ENCODE data around the gene NDUFS7.
"Not testable (repeated sequence)": the region's sequence is repeated elsewhere in the genome, so short reads cannot be mapped to it uniquely, and the experiment has no call there.

Gene NDUFS7

DNA sequence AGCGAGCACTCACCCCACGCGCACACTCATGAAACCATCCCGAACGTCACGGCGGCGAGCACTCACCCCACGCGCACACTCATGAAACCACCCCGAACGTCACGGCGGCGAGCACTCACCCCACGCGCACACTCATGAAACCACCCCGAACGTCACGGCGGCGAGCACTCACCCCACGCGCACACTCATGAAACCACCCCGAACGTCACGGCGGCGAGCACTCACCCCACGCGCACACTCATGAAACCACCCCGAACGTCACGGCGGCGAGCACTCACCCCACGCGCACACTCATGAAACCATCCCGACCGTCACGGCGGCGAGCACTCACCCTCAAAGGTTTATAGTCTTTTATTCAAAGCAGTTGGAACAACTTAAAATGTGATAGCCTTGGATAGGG lies 36.4 kb downstream of the NDUFS7 start:
- DNase-seq, result not testable (repeated sequence)

DNA sequence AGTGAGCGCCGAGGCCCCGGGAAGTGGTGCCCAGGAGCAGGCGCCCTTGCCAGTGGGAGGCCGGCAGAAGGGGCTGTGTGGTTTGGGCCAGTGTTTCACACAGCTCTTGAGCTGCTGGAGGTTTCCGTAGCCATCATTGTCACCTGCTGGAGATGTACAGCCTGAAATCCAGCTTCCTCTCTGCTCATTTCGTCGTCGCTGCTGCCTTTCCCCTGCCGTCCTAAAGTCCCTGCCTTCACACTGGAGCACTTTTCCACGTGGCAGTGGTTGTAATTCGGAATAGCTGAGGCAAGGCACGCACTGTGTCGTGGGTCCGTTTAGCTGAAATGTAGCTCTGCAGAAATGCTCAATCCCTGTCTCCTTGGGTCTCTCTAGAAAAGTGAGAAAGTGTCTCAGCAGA lies 36.9 kb downstream of the NDUFS7 start:
- DNase-seq, result no peak

DNA sequence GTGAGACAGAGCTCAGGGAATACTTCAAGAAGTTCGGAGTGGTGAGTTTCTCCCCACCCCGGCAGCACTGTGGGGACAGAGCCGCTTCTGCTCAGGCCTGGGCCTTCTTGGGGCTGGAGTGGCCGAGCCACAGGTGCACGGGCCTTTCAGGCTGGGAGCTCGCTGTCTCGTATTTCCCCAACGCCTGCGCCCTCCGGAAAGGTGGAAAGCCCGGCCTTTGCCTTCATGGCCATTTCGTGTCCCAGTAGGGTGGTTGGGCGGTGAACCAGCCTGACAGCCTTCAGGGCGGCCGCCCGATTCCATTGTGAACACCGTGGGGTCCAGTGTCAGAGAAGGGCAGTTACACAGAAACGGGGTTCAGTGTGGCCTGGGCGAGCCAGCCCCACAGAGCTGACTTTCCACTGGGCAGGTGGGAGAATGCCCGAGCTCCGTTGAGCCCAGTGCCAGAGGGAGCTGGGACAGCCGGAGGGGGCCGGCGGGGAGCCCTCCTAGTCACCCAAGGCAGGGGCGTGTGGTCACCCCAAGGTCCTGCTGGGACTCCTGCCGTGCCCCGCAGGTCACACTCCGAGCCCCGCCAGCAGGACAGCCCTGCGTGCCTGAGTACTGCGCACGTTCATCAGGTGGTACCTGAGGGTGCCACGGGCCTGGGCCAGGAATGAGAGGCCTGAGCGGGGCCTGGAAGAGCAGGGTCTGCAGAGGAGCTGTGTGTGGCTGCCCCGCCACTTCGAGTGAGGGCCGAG lies 37.7 kb downstream of the NDUFS7 start:
- no peak for DNase-seq

DNA sequence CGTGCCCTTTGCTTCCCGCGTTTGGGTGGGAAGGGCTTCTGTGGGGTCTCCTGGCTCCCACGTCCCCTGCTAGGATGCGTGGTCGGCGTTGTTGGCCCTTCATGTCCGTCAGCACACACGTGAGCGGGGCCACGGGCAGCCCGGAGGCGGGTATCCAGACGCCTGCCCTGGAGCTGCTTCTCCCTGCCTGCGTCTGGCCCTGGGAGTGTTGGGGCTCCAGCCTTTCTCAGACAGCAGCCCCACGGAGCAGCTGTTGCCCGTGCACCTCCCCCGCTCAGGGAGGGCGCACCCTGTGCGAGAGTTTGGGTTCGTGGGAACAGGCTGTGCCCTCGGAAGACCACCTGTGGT lies 38.2 kb downstream of the NDUFS7 start:
- no peak for DNase-seq

DNA sequence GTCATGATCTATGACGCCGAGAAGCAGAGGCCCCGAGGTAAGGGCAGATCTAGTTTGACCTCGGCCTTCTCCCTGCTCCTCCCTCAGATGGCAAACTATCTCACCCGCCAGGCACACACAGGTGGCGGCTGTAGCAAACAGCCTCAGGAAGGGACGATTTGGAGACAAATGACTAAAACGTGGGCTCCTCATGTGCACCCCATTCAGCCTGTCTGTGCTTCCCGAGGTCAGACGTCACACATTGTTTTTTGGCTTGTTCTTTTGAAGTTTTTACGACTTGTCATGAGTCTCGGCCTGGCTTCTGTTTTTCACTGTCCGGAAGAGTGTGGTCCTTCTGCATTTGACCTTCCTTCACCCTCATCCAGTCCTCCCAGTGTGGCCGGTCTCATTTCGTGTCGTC lies 38.7 kb downstream of the NDUFS7 start:
- no peak for DNase-seq

DNA sequence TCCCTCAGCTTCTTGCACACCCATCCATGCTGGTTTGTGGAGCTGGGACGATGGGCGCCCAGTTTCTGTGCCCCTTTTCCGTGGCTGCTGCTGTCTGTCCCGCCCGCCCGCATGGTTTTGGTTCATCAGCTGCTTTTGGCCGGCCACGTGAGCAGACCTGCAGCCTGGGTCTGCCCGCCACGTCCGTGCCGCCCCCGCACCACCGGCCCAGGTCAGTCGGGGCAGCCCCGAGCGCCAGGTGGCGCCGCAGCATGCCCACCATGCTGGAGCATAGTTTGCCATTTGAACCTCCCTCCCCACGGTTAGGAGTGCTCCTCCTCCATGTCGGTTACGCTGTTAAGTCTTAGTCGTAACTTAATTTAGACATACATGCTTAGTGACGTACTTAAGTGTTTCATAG lies 39.2 kb downstream of the NDUFS7 start:
- no peak for DNase-seq

DNA sequence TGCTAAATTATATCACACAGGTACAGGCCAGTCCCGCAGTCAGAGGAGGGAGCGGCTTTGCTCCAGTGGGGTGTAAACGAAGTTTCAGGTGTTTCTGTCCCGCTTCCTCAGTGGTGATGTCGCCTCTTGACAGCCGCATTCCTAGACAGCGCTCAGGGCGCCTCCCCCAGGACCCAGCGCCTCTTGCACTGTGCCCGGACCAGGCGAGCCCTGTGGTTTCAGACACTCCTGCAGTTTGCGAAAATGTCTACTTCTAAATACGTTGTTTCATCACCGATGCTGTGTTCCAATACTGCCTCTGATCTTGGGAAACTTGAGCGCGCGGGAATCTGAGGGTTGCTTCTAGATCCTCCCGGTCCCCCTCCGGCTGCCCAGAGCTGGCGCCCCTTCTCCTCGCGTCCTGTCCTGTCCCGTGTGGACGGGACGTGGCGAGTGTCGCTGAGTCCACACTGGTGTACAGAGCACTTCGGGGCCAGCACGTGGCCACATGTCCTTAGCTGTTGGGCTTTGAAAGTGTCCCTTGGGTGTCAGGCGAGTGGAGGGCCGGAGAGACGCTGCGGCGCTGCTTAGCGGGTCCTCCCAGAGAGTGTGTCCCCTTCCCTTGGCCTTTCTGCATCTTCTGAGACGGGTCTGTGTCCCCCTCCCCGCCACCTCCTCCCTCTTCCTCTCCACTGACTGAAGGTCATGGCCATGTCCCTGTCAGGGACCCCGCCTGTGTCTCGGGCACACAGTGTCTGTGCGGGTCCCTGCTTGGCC lies 39.9 kb downstream of the NDUFS7 start:
- no peak for DNase-seq

DNA sequence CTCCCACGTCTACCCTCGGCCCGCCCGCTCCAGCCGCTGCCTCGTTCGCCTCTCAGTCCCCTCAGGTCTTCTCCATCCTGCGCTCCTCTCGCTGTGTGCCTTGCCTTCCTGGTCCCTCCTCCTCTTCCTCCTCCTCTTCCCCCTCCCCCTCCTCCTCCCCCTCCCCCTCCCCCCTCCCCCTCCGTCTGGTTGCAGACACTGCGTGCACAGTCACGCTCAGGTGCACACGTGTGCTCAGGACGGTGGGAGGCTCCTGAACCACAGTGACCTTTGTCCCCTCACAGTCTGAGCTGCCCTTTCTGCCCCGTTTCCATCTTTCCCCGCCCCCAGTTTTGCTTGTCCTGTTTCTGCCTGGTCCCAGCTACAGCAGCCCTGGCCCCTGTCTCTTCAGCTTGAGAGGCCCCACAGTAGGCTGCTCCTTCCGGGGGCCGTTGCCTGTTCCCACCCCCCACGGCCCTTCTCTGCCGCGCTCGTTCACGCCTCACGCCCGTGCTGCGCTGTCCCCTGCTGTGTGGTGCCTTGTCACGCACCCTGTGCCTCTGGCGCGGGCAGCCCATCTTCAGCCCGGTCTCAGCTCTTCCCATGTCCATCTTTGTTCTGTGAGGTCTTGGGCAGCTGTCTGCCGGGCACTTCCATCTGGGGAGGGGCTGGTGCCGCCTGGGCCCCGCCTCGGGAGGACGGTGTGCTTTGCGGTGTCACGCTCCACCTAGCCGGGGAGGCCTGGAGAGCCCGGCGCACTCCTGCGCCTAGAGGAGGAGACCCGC lies 40.7 kb downstream of the NDUFS7 start:
- DNase-seq, result no peak

DNA sequence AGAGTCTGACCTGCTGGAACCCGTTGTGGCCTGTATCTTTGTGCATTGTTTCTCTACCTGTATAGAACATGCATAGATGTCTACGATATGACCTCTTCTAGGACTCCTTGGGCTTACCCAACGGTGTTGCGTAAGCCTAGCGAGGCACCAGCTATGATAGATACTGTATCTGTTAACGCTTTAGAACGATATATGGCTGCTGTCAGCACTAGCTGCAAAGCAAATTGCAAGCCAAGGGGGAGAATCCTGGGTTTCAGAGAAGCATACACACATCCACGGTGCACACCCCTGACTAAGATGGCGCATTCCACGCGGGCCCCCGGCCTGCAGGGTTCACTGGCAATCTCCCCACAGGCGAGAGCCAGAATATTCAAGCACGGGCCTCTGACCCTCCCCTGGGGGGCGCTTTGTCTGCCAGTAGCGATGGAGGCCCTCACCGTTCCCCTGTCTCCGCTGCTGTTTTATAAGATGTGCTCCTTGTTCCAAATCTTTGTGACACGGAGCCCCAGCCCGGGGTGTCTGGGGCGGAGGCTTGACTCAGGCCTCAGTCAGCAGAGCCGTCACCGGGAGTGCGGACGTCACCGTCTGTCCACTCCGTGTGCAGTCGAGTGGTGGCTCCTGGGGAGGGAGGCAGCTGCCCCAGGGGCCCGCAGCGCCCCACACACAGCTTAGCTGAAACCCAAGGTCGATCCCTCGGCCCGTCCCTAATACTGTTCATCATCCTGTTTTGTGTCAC lies 41.6 kb downstream of the NDUFS7 start:
- DNase-seq, result no peak

DNA sequence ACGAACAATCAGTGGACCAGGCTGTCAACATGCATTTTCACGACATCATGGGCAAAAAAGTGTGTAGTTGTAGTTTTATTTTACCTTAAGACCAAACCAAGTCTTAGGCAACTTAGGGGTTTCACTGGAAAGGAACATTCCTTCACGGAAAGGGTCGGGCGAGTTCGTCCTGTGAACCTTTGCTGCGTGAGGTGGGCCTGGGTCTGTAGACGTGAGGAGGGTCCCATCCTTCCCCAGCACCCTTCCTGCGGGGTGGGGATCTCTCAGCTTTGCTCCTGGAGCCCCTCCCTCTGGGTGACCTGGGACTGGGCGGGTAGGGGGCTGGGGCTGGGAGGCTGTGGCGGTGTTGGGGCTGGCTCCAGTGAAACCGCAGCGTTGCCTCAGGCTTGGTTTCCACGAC lies 42.2 kb downstream of the NDUFS7 start:
- DNase-seq, result no peak

DNA sequence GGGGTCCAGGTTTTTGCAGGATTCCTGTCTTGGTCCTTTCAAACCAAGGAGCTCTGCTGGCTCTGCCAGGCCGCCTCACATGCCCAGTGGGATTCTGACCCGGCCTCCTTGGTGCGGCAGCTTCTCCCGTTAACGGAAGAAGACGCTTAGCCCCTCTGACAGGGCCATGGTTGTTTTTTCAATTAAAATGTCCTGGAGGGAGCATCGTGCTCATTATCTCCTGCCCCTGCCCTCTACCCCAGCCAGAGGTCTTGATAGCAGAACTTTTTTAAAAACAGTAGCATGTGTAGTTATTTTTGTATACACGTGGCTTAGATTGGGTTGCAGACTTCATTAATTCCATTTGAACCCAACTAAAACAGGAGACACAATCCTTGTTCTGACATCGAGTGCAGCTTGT lies 43.0 kb downstream of the NDUFS7 start:
- no peak for DNase-seq

DNA sequence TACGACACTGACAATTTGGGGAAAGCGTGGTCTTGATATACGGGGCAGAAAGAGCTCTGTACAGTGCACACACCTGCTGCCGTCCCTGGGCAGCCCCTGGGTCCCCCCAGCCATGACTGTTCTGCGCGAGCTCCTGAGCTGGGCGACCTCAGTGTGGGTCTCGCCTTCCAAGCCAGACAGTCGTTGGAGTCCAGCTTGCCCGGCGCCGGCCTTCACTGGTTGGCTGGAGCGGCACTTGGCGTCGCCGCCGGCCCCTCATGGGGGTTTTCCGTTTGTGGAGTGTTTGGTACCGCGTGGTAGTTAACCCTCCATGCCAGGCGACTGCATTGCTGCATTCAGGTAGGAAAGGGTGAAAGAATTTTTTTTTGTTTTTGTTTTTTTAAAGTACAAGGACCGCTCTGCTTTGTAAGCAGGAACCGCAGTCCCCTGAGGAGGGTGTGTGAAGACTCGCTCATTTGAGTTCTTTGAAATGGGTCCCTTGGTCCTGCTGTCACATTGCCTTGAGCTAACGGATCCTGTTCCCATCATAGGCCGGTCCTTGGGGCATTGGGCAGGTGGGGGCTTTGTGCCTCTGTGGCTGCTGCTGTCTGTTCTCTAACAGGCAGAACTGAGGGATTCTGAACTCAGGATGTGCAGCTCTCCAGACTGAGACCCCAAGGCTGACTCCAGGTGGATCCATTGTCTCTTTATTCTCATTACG lies 43.7 kb downstream of the NDUFS7 start:
- no peak for DNase-seq

DNA sequence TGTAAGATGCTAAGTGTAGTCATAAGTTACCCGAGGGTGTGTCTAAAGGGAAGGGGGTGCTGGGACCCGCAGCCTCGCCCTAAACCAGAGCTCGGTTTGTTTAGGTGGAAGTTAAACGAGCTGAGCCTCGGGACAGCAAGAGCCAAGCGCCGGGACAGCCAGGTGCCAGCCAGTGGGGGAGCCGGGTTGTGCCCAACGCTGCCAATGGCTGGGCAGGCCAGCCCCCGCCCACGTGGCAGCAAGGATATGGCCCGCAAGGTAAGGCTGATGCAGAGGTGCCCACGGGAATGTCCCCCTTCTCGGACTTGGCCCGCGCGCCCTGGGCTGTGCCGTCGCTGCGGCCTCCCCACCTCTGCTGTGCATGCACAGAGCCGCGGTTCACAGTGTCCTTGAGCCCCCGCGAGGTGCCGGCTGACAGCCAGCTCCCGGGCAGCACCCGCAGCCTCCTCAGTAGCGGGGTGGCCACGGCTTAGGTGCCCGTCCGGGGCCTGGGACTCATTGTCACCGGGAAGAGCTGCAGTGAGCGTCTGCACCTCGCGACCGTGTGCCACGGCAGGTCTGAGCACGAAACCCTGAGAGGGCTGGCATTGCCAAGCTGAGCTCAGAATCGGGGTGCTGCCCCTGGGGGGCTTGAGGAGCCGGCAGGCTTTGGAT lies 45.2 kb downstream of the NDUFS7 start:
- no peak for DNase-seq

DNA sequence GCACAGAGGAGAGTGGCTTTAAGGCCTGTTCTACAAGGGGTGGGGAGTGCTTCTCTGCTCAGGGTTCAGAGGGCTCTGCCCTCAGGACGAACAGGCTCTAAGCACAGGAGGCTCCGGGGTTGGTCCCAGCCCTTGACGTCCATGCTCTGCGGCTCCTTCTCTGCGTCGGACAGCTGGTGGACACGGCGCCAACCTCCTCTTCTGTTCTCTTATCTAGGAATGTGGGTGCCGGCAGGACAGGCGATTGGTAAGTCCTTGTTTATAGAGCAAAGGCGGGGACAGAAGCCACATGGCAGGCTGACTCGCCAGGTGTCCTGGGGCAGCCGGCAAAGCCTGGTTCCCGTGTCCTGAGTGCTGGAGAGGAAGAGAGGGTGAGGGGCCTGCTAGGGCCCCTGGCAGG lies 46.0 kb downstream of the NDUFS7 start:
- DNase-seq, result no peak

DNA sequence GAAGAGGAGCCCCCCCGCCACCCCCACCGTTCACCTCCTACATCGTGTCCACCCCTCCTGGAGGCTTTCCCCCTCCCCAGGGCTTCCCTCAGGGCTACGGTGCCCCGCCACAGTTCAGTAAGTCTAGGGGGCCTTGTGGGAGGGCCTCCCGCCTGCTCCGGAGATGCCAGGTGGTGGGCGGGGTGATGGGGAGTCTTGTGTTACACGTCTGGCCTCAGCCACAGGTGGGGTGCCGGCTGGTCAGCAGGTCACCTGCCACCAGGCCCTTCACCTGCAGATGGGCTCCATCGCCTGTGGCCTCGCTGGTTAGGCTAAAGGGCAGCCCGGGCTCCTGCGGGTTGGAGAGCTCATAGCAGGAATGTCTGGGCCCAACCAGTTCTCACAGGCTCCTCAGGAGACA lies 46.5 kb downstream of the NDUFS7 start:
- DNase-seq, result no peak

DNA sequence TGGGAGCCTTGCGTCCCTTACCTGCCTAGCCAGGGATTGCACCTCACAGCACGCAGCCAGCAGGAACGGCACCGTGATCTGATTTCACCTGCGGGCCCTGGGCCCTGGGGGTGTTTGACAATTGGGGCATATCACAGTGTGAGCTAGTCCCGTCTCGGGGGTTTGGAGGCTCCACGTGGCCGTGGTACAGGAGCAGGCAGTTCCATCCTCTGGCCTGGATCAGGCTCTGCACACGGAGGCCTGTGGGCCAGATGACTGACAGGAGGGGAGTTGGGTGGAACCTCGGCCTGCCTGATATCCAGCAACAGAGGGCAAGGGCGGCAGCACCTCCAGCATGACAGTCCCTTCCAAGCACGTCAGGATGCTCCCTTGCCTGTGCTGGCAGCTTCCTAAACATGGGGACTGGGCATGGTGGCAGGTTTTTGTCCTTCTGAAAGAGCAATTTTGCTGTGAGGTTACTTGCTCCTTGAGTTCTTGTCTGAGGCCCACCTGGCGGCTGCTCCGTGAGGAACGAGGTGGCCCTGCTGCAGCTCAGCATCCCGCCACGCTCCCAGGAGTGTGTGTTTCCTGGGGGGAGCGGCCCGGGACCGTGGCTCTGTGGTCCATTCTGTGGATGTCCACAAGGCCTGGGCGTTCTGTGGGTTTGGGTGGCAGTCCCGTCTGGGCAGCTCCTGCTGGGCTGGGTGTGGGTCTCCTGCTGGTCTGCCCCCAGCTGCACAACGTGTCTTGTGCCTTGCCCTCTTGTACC lies 48.2 kb downstream of the NDUFS7 start:
- DNase-seq, result no peak

DNA sequence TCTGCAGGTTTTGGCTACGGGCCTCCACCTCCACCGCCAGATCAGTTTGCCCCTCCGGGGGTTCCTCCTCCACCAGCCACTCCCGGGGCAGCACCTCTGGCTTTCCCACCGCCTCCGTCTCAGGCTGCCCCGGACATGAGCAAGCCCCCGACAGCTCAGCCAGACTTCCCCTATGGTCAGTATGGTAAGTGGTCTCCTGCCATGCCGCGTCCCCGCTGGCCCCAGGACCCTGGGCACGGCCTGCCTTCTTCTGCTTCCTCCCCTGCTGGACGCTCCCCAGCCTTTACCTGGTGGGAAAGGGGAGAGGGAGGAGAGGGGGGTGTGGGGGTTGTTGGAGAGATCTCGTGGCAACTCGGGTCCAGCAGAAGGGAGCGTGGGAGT lies 48.8 kb downstream of the NDUFS7 start:
- no peak for DNase-seq

DNA sequence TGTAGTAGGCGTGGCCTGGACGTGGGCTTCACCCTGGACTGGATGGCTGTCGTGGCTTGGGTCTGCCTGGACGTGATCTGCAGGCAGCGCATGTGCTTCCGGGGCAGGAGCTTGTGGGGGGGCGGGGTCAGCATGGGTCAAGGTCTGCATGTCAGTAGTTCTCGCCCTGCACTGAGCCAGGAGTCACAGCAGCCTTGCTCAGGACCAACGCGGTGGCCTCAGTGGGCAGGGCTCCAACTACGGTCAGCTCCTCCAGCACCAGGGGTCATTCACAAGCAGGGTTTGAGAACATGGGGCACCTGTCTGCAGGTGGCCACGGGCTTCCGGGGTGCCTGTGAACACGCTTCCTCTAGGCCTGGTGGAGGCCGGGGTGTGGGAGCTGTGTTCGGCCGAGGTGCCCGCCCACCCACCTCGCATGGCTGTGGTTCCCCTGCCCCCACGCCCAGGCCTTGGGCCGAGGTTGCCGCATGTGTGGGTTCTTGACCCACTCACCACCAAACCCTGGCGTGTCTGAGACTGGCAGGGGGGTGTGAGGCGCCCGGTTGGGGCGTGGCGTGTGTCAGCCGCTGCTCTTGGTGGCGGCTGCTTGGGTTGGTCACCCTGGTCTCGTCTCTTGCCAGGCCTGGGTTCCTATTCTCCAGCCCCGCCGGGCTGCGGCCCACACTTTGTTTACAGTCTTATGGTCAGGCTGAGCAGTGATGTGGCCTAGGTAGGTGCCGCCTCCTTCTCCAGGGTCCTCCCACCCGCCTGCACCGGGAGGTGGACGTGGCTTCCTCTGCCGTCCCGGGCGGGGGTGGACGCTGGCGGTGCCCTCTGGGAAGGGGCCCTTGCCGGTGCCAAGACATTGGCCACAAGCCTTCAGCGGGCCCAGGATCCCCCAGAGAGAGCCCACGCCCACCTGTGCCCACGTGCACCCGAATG lies 49.7 kb downstream of the NDUFS7 start:
- no peak for DNase-seq

DNA sequence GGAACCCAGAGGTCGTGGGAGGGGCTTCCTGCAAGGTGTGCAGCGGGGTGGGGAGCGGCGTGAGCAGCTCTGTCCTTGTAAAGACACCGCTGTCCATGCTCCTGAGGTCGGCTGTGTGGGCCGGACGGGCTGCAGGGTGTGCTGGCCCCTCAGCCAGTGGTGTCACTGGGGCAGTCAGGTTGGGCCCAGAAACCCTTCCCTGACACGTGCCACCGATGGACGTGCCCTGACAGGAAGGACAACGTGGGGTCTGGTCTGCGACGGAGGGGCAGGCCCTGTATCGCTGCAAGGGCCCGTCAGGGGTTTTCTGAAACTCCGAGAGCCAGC lies 50.3 kb downstream of the NDUFS7 start:
- DNase-seq, result no peak

DNA sequence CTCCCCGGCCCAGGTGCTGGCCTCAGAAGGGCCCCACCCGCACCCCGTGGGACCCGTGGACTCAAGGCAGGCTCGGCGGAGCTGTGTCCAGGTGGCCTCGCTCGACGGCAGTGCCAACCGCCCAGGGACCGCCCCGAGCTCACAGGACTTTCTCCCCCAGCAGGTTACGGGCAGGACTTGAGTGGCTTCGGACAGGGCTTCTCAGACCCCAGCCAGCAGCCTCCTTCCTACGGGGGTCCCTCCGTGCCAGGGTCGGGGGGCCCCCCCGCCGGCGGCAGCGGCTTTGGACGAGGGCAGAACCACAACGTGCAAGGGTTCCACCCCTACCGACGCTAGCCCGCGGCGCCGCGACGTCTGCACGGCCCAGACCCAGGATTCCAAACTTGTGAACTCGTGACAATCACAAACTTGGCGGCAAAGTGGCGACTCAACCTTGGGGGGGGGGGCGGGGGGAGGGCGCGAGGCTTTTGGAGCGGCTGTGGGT lies 50.9 kb downstream of the NDUFS7 start:
- DNase-seq, result no peak

All from activated T-cell treated with anti-CD3 and anti-CD28 coated beads, Interleukin-2, amount 50 U/mL, for 1 hour (primary cell).